ENCODE measurements around the gene POLDIP3.

DNA sequence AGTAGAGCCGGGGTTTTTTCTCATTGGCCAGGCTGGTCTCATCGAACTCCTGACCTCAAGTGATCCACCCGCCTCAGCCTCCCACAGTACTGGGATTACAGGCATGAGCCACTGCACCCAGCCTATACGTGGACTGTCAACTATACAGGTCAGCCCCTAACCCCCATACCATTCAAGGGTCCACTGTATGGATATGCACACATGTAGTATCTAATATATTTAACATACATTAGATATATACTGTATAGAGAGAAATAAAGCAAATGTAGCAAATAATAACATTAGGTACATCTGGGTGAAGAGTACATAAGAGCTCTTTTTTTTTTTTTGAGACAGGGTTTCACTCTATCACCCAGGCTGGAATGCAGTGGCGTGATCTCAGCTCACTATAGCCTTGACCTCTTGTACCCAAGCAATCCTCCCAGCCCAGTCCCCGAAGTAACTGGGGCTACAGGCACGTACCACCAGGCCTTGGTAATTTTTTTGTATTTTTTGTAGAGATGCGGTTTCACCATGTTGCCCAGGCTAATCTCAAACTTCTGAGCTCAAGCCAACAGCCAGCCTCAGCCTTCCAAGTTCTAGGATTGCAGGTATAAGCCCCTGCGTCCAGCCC, 27.2 kb upstream of the POLDIP3 start:
- TF ChIP-seq, protein P1, sequence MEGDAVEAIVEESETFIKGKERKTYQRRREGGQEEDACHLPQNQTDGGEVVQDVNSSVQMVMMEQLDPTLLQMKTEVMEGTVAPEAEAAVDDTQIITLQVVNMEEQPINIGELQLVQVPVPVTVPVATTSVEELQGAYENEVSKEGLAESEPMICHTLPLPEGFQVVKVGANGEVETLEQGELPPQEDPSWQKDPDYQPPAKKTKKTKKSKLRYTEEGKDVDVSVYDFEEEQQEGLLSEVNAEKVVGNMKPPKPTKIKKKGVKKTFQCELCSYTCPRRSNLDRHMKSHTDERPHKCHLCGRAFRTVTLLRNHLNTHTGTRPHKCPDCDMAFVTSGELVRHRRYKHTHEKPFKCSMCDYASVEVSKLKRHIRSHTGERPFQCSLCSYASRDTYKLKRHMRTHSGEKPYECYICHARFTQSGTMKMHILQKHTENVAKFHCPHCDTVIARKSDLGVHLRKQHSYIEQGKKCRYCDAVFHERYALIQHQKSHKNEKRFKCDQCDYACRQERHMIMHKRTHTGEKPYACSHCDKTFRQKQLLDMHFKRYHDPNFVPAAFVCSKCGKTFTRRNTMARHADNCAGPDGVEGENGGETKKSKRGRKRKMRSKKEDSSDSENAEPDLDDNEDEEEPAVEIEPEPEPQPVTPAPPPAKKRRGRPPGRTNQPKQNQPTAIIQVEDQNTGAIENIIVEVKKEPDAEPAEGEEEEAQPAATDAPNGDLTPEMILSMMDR (conservative IDR thresholded peaks at IDR 0.05), result no peak
- no peak for TF ChIP-seq ZFX (IDR thresholded peaks at IDR 0.05)

Data from C4-2B (cell line).